ENCODE measurements around the gene CDC37.
A peak's percentile ranks its signal among the peaks of the same experiment; 100 is the strongest.

The CDC37 gene

DNA sequence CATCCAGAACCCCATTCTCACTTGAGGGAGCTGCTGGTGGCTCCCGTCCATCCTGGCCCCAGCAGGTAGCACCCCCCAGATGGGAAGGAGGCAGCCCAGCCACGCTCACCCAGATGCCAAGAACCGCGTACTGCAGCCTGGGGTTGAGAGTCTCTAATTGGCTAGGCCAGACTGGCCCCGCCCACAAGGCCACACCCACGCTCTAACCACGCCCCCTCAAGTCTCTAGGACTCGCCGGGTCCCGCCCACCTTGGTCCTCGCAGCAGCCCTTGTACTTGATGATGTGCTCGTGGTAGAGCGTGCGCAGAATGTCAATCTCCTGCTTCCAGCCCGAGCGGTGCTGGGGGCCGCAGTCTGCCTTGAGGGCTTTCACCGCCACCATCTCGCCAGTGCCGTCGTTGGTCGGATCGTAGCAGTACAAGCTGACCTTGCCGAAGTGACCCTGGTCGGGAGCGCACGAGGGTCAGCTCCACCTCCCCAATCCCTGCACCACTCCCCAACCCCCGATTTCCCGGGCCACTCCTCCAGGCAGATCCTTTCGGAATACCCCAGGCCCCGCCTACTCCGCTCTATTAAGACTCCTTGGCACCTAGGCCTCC is 49.5 kb downstream of the CDC37 start:
- peak in 1 of 2 donors; percentile 17 for DNase-seq (ENCODE audit: low read depth in 2 of 2)

DNA sequence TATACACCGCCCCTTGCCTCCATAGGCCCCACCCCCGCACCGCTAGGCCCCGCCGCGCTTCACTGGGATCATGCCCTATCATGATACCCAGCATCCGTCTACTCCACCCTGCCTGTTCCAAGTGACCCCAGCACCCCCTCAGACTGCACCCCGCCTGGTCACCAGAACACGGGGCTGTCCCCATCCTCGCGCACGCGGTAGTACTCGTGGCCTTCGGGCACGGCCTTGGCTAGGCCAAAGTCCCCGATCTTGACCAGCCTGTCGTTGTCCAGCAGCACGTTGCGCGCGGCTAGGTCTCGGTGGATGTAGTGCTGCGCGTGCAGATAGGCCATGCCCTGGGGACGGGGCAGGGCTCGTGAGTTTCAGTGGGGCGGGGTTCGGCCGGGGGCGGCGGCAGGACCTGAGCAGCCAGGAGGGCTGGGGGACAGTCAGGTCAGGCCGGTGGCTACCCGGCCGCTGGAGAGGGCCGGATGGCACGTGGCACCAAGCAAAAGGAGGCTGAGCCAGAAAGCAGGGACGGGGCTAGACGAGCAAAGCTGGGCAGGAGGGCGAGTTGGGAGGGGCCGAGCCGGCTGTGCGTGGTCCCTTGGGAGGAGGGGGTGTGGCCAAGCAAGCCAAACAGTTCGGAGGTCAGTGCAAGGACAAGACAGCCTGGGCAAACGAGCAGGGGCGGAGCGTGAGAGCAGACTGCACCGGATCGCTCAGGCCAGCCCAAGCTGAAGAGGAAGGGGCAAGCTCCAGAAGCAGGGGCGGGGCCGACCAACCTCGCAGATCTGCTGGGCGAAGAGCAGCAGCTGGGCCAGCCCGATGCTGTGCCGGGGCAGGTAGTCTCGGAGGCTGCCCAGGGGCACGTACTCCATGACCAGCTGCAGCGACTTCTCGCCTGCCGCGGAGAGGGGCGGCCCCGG is 50.3 kb downstream of the CDC37 start:
- DNase-seq (ENCODE audit: low read depth in 2 of 2) = no peak

DNA sequence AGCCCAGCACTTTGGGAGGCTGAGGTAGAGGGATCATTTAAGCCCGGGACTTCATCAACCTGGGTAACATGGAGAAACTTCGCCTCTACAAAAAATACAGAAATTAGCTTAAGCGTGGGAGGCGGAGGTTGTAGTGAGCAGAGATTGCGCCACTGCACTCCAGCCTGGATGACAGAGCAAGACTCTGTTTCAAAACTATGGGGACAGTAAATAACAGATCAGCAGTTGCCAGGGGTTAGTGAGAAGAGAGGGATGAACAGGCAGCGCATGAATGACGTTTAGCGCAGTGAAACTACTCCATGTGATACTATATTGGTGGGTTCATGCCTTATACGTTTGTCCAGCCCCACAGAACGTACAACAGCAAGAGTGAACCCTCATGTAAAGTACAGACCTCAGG is 56.8 kb downstream of the CDC37 start:
- DNase-seq (ENCODE audit: low read depth in 2 of 2) = no peak

DNA sequence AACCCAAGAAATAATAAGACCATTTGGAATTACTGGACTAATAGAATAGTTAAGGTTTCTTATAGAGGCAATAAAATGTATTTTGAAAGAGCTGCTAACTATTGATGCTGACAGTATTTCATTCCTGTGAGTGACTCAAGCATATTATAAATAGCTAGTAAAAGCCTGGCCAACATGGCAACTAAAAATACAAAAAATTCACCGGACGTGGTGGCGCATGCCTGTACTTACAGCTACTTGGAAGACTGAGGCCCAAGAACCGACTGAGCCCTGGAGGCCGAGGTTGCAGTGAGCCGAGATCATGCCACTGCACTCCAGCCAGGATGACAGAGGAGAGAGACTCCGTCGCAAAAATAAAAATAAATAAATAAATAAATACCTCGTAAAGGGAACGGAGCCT is 58.6 kb downstream of the CDC37 start:
- DNase-seq (ENCODE audit: low read depth in 2 of 2) = no peak

DNA sequence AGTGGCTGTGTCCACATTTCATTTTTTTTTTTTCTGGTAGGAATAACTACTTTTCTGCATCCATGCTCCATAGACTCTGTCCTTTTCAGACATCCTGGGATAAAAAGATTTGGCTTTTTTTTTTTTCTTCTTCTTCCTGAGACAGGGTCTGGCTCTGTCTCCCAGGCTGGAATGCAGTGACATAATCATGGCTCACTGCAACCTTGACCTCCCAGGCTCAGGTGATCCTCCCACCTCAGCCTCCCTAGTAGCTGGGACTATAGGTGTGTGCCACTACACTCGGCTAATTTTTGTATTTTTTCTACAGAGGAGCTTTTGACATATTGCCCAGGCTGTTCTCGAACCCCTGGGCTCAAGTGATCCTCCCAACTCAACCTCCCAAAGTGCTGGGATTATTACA is 59.8 kb downstream of the CDC37 start:
- no peak for DNase-seq (ENCODE audit: low read depth in 2 of 2)
